HG03025 (cell line): ENCODE data around the gene PTH2R.
"Not testable (repeated sequence)": the region's sequence is repeated elsewhere in the genome, so short reads cannot be mapped to it uniquely, and the experiment has no call there.

Experiments used
- ATAC-seq: cut with Tn5 transposase; IDR thresholded peaks from one replicate; pipeline ENCODE4 v1.9.1; 2021; ENCODE audit warnings: mild to moderate bottlenecking, moderate library complexity; ENCODE audit not compliant: unreplicated experiment, low FRiP score

The PTH2R gene

GRCh38 chr2:208481945-208482344 is 75.4 kb downstream of the PTH2R start:
- not testable (repeated sequence) for ATAC-seq

- not testable (repeated sequence) for ATAC-seq
Measured at GRCh38 chr2:208482453-208483015, 75.9 kb downstream of the PTH2R start.

- ATAC-seq: no peak
Measured at GRCh38 chr2:208485390-208485789, 78.8 kb downstream of the PTH2R start.

- no peak for ATAC-seq
Measured at GRCh38 chr2:208488686-208489564, 82.3 kb downstream of the PTH2R start.

GRCh38 chr2:208489687-208490086 is 83.1 kb downstream of the PTH2R start:
- no peak for ATAC-seq

- ATAC-seq: no peak
Measured at GRCh38 chr2:208490492-208490891, 83.9 kb downstream of the PTH2R start.

GRCh38 chr2:208491641-208492040 is 85.0 kb downstream of the PTH2R start:
- no peak for ATAC-seq

- ATAC-seq: no peak
Measured at GRCh38 chr2:208492069-208492468, 85.5 kb downstream of the PTH2R start.

- no peak for ATAC-seq
Measured at GRCh38 chr2:208493186-208493585, 86.6 kb downstream of the PTH2R start.

- no peak for ATAC-seq
Measured at GRCh38 chr2:208496129-208496528, 89.5 kb downstream of the PTH2R start.

GRCh38 chr2:208501206-208501605 is 94.6 kb downstream of the PTH2R start:
- no peak for ATAC-seq

GRCh38 chr2:208502288-208502687 is 95.7 kb downstream of the PTH2R start:
- ATAC-seq: no peak

GRCh38 chr2:208505365-208505764 is 98.8 kb downstream of the PTH2R start:
- not testable (repeated sequence) for ATAC-seq

- no peak for ATAC-seq
Measured at GRCh38 chr2:208509586-208509985, 103.0 kb downstream of the PTH2R start.

- no peak for ATAC-seq
Measured at GRCh38 chr2:208511016-208511415, 104.4 kb downstream of the PTH2R start.

- ATAC-seq: no peak
Measured at GRCh38 chr2:208511573-208511972, 105.0 kb downstream of the PTH2R start.

- ATAC-seq: no peak
Measured at GRCh38 chr2:208515099-208515498, 108.5 kb downstream of the PTH2R start.

- ATAC-seq: not testable (repeated sequence)
Measured at GRCh38 chr2:208523069-208523468, 116.5 kb downstream of the PTH2R start.

GRCh38 chr2:208525165-208525564 is 118.6 kb downstream of the PTH2R start:
- not testable (repeated sequence) for ATAC-seq

- no peak for ATAC-seq
Measured at GRCh38 chr2:208529796-208530195, 123.2 kb downstream of the PTH2R start.

GRCh38 chr2:208531361-208531760 is 124.8 kb downstream of the PTH2R start:
- no peak for ATAC-seq

- ATAC-seq: not testable (repeated sequence)
Measured at GRCh38 chr2:208535578-208535977, 129.0 kb downstream of the PTH2R start.
